Mucosa of descending colon (tissue), 3 donors: Measurements from ENCODE around the gene CACNB1. TPM values are rescaled to one million over a fixed set of nuclear protein-coding genes. Genes with fewer than 3 reads are reported as not detected.
"Not testable (repeated sequence)": the region's sequence is repeated elsewhere in the genome, so short reads cannot be mapped to it uniquely, and the experiment has no call there.

Experiments used
- ATAC-seq: fragments of 200-7000 bp; cut with Tn5 transposase; one replicate; pipeline ENCODE4 v1.9.1; 2020; ENCODE audit warnings: mild to moderate bottlenecking, moderate library complexity
- DNase-seq, 3 donors: peaks; one replicate each; pipeline ENCODE4 v3.0.0-alpha.2; 2020
- H3K36me3 ChIP-seq: fragments of 200-600 bp; one replicate; pipeline ENCODE4 v1.8.0; 2021; ENCODE audit warnings: low read depth, mild to moderate bottlenecking
- H3K4me1 ChIP-seq: fragments of 200-600 bp; one replicate; pipeline ENCODE4 v1.8.0; 2021; ENCODE audit warnings: low read depth, mild to moderate bottlenecking
- H3K4me3 ChIP-seq: fragments of 200-600 bp; one replicate; pipeline ENCODE4 v1.8.0; 2021; ENCODE audit warnings: mild to moderate bottlenecking
- H3K9me3 ChIP-seq: fragments of 200-600 bp; one replicate; pipeline ENCODE4 v1.8.0; 2021; ENCODE audit warnings: mild to moderate bottlenecking
- CTCF ChIP-seq: fragments of 200-600 bp; IDR thresholded peaks from one replicate; pipeline ENCODE4 v1.8.0; 2022; ENCODE audit warnings: antibody characterized with exemption, mild to moderate bottlenecking
- intact Hi-C, 2 donors: fragments of 100-400 bp; cut with DNase I in 1 of 2; cut with micrococcal nuclease in 1 of 2; formaldehyde crosslinking; loops; one replicate each; pipeline versions ENCODE4 v1.11.0 to v1.11.1; 2022; cut with DNase I, micrococcal nuclease
- total RNA-seq, 3 donors: library from RNA; stranded (reverse); fragmentation: NEBNext Ultra II Directional in 2 of 3; extraction: Animal tissue kit (Norgen Biotek cat#: 25700) in 2 of 3; gene quantifications; one replicate each; pipeline versions ENCODE4 v1.2.1 to v1.2.4, GENCODE V29; 2021 to 2023
- donor health status: DM: no; HTN: no; CAD: no; lungs with moderate emphysema.
- donor health status: DM: no; HTN: no; CAD: no.
- donor health status: DM: no; HTN: yes; CAD: no.

Gene CACNB1
- total RNA-seq, 3 donors from 2014 or later: 16.8 to 24.3 (median 20.1) TPM

- Histone ChIP-seq H3K4me1 (peaks cover 7% of the 10 kb centered on the region), H3K9me3 (no peaks in the 10 kb centered on the region), H3K4me3 (no peak overlapping the region), H3K36me3 (no peaks in the 10 kb centered on the region)
- intact Hi-C loops: no loop called here
- no peak for TF ChIP-seq CTCF
- ATAC-seq: no peak
- DNase-seq: no peak
Observed at GRCh38 chr17:39170558-39170957, 26.9 kb downstream of the CACNB1 start.

- Histone ChIP-seq H3K4me3 (no peak overlapping the region), H3K4me1 (peaks cover 7% of the 10 kb centered on the region), H3K9me3 (no peaks in the 10 kb centered on the region), H3K36me3 (no peaks in the 10 kb centered on the region)
- intact Hi-C loops: no loop called here
- no peak for DNase-seq
- ATAC-seq: no peak
- no peak for TF ChIP-seq CTCF
Observed at GRCh38 chr17:39170109-39170508, 27.4 kb downstream of the CACNB1 start.

- H3K4me1 ChIP-seq: peaks cover 2% of the 10 kb centered on the region
- no peak overlapping the region for H3K4me3 ChIP-seq
- no peak for ATAC-seq
- H3K9me3 ChIP-seq: no peaks in the 10 kb centered on the region
- H3K36me3 ChIP-seq: no peaks in the 10 kb centered on the region
- intact Hi-C loops: no loop called here
- no peak for DNase-seq
- no peak for TF ChIP-seq CTCF
Observed at GRCh38 chr17:39169518-39169917, 28.0 kb downstream of the CACNB1 start.

GRCh38 chr17:39169101-39169500, 28.4 kb downstream of the CACNB1 start:
- H3K36me3 ChIP-seq: no peaks in the 10 kb centered on the region
- H3K4me3 ChIP-seq: no peak overlapping the region
- peaks cover 4% of the 10 kb centered on the region for H3K4me1 ChIP-seq
- no peak for ATAC-seq
- intact Hi-C loops: no loop called here
- no peak for TF ChIP-seq CTCF
- no peak for DNase-seq
- H3K9me3 ChIP-seq: no peaks in the 10 kb centered on the region

GRCh38 chr17:39168503-39168902, 29.0 kb downstream of the CACNB1 start:
- intact Hi-C loops, ATAC-seq, DNase-seq, H3K36me3 ChIP-seq, H3K4me1 ChIP-seq, H3K4me3 ChIP-seq, H3K9me3 ChIP-seq: not testable (repeated sequence)

GRCh38 chr17:39167476-39167875, 30.0 kb downstream of the CACNB1 start:
- H3K4me1 ChIP-seq: peaks cover 7% of the 10 kb centered on the region
- intact Hi-C loops: no loop called here
- no peaks in the 10 kb centered on the region for H3K36me3 ChIP-seq
- no peak for DNase-seq
- TF ChIP-seq CTCF: no peak
- H3K9me3 ChIP-seq: no peaks in the 10 kb centered on the region
- no peak overlapping the region for H3K4me3 ChIP-seq
- ATAC-seq: peak; percentile 7
